ENCODE data around the gene KRT86. TPM values are rescaled to one million over a fixed set of nuclear protein-coding genes. Genes with fewer than 3 reads are reported as not detected.

The KRT86 gene
- total and polyA plus RNA-seq, 9 of the 15 experiments (the other 6 are each of a cell fraction or from before 2014, with no cell fraction given), result not detected

DNA sequence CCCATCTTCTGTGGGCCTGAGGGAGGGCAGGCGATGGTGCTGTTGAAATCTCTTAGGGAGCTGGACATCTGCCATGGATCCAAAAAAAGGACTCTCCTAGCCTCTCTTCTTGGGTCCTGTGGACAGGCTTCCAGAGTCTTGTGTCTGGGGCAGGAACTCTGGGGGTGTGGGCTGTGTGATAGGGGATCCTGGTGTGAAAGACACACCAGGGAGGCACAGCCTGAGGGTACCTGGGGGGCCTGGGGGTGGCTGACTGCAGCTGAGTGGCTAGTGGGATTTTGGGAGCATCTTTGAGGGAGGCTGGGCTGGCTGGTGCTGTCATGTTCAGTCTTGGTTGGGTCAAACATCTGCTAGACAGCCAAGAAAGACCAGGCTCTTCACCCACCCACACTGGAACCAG is 48.6 kb downstream of the KRT86 start (continued):
- TF ChIP-seq, protein P1, sequence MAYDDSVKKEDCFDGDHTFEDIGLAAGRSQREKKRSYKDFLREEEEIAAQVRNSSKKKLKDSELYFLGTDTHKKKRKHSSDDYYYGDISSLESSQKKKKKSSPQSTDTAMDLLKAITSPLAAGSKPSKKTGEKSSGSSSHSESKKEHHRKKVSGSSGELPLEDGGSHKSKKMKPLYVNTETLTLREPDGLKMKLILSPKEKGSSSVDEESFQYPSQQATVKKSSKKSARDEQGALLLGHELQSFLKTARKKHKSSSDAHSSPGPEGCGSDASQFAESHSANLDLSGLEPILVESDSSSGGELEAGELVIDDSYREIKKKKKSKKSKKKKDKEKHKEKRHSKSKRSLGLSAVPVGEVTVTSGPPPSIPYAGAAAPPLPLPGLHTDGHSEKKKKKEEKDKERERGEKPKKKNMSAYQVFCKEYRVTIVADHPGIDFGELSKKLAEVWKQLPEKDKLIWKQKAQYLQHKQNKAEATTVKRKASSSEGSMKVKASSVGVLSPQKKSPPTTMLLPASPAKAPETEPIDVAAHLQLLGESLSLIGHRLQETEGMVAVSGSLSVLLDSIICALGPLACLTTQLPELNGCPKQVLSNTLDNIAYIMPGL (CRISPR knock-in tag; IDR thresholded peaks at IDR 0.05), result no peak
- TF ChIP-seq ZNF354B (CRISPR knock-in tag; IDR thresholded peaks at IDR 0.05) (no peak), ZBED1 (IDR thresholded peaks at IDR 0.05) (no peak)

DNA sequence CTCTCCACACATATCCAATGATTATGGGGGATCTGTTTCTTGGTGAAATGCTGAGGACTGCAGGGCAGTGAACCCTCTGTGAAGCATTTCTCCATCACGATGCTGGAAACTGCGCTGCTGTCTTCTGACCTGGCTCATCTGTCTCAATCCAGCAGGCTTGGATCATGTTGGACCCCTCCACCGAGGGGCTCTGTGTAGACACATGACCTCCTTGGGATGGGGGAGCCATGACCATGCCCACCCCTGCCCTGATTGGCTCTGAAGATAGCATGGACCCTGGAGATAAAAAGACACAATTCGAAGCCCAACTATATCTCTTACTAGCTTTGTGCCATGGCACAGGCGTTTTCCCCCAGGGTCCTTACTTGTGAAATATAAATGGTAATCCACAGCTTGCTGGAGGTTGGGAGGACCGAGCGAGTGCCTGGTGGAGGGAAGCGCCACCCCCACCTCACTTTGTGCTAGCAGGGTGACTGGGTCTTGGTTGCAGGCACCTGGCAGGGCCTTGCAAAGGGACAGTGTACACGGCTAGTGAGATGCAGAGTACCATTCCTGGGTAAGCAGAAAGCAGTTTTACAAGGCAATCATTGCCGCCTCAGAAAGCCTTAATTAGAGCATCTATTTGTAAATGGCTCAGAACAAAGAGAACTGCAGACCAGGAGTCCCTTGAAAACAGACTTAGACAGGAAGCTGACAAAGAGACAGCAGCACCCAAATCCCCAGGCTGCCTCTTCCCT is 49.1 kb downstream of the KRT86 start:
- no peaks in the 10 kb centered on the region for H3K9me3 ChIP-seq (replicated peaks; ENCODE audit: control insufficient read depth, insufficient read depth, low read depth, low read length)
- no peak overlapping the region for H2AFZ ChIP-seq (ENCODE audit: low read depth, low read length)
- H3K9me1 ChIP-seq (ENCODE audit: control insufficient read depth, insufficient read depth, low read length), result no peaks in the 10 kb centered on the region
- no peak for FAIRE-seq
- no peaks in the 10 kb centered on the region for H3K79me2 ChIP-seq (ENCODE audit: control insufficient read depth, insufficient read depth, low read length)
- no peak overlapping the region for H3K4me2 ChIP-seq (ENCODE audit: insufficient read depth, low read length)
- ChIA-PET CTCF (ENCODE audit: low intra/inter-chr PET ratio) (no interaction called here), POLR2A (no interaction called here)
- in situ Hi-C loops (cut with MboI), result no loop called here
- no peak overlapping the region for H3K4me3 ChIP-seq
- H3K9ac ChIP-seq (ENCODE audit: insufficient read depth in 1 of 2, low read depth in 2 of 2, low read length in 2 of 2), result no peak overlapping the region
- no peaks in the 10 kb centered on the region for H3K4me1 ChIP-seq (replicated peaks in 1 of 2; ENCODE audit: control insufficient read depth in 2 of 2, insufficient read depth in 2 of 2, low read length in 2 of 2)
- no TSS peak for BruUV-seq (replicated peaks)
- H3K27ac ChIP-seq (ENCODE audit: extremely low read depth, low read depth, low read length), result no peak overlapping the region
- ATAC-seq, result no peak
- intact Hi-C loops (cut with micrococcal nuclease), result no loop called here
- H4K20me1 ChIP-seq (replicated peaks; ENCODE audit: control insufficient read depth, insufficient read depth, low read length), result peaks cover 4% of the 10 kb centered on the region; the same call in 1 of the 2 replicates
- peaks cover 14 to 60% of the 10 kb centered on the region in 2 experiments; a peak in 4 of 5 replicates for H3K27me3 ChIP-seq (ENCODE audit: control insufficient read depth in 2 of 2, insufficient read depth in 2 of 2, low read length in 2 of 2)
- under 1% methylated on average over 10 of the region's 10 CpGs for WGBS (ENCODE audit: insufficient coverage, low coverage, missing lambda C conversion rate)
- TF ChIP-seq ELF1 (tag; IDR thresholded peaks at IDR 0.05), result no peak
- TF ChIP-seq ZNF589 (CRISPR knock-in tag; IDR thresholded peaks at IDR 0.05; ENCODE audit: low read depth), result no peak
- TF ChIP-seq RFX7 (CRISPR knock-in tag; IDR thresholded peaks at IDR 0.05), result no peak
- H3K36me3 ChIP-seq (ENCODE audit: control insufficient read depth, insufficient read depth, low read length), result no peaks in the 10 kb centered on the region
- no peak for DNase-seq (ENCODE audit: extremely low read depth in 1 of 4, low spot score in 3 of 4)
